K562 (cell line): ENCODE results near the gene SEMA6C. TPM values are rescaled to one million over a fixed set of nuclear protein-coding genes. Genes with fewer than 3 reads are reported as not detected.

Experiments used
- EP400 ChIP-seq: fragments of 450-650 bp; IDR thresholded peaks from 2 replicates; pipeline ENCODE4 v1.6.1; 2017; ENCODE audit warnings: antibody characterized with exemption, mild to moderate bottlenecking, moderate library complexity
- FOXA3 ChIP-seq, 2 experiments: fragments of 450-650 bp in 1 of 2; sonication (generic) in 1 of 2; formaldehyde crosslinking; IDR thresholded peaks in 1 of 2; conservative IDR thresholded peaks in 1 of 2; 2 replicates each; pipeline versions ENCODE4 v1.4.0 to v1.8.0; 2020 to 2022; ENCODE audit warnings: mild to moderate bottlenecking in 2 of 2, missing genetic modification reagents in 1 of 2
- MTA1 ChIP-seq: fragments of 450-650 bp; IDR thresholded peaks from 2 replicates; pipeline ENCODE4 v1.6.1; 2017; ENCODE audit warnings: borderline replicate concordance
- polyA plus RNA-seq, 8 experiments: library from polyadenylated mRNA; depleted of rRNA in 4 of 8; stranded (reverse) in 5 of 8; unstranded in 3 of 8; fragments of >200 nt; fragmentation: Nextera tagmentation in 2 of 8; fragmentation: Illumina TruSeq in 1 of 8; extraction: Ambion mirVana in 2 of 8; extraction: Trizol in 1 of 8; gene quantifications; 2 replicates each; pipeline versions ENCODE4 v1.2.1 to v1.2.3, GENCODE V29; 2011 to 2014; ENCODE audit warnings: inconsistent platforms in 1 of 8, missing spikeins in 1 of 8
- total RNA-seq, 7 experiments: library from RNA; depleted of rRNA in 6 of 7; stranded (reverse); fragments of >200 nt in 6 of 7; fragmentation: Illumina TruSeq in 2 of 7; extraction: Trizol in 2 of 7; gene quantifications; 2 replicates each; pipeline versions ENCODE4 v1.2.1 to v1.2.3, GENCODE V29; 2011 to 2021; ENCODE audit warnings: low replicate concordance in 1 of 7
- TF ChIP-seq, protein P1 (sequence below), 2 experiments: fragments of 450-650 bp; conservative IDR thresholded peaks; 2 replicates each; pipeline ENCODE4 v1.6.1; 2017; ENCODE audit warnings: mild to moderate bottlenecking in 2 of 2, moderate library complexity in 2 of 2
- TF ChIP-seq, protein P2 (sequence below): fragments of 450-650 bp; IDR thresholded peaks from 2 replicates; pipeline ENCODE4 v1.6.1; 2017; ENCODE audit warnings: mild to moderate bottlenecking, moderate library complexity
- TF ChIP-seq, protein P3 (sequence below): fragments of 150-350 bp; conservative IDR thresholded peaks from 2 replicates; pipeline ENCODE4 v1.6.1; 2014; ENCODE audit warnings: low read length

Gene SEMA6C
- total and polyA plus RNA-seq, 9 of the 15 experiments (the other 6 are each of a cell fraction or from before 2014, with no cell fraction given), result 0.03 to 4.6 (median 0.95) TPM

DNA sequence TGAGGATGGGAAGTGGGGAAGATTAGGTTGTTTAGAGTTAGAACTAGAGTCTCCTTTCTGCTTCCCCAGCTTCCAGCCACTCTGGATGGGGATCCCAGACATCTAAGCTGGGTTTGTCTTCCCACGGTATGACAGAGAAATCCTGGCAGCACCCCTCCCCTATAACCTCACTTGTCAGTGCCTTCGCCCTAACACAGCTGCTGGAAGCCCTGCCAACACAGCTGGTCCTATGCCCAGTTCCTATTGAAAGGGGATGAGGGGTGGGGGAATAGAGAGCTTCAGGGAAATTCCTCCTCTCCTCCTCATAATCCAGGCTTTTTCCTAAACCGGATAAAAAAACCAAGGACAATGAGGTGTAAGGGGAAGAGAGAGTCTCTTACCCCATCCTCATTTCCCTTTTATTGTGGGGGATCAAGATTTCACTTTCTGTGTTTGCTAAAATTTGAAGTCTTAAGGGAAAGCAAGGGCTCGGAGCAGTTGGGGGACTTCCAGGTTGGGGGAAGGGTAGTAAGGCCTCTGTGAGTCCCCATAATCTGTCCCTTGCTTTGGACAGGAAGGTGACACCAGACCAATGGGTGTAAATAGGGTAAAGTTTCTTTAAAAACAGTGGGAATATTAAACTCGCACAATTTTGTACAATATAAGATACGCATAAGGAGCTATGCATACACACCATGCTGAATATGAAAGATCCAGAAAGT is 28.8 kb upstream of the SEMA6C start (continued):
- TF ChIP-seq, protein P1, sequence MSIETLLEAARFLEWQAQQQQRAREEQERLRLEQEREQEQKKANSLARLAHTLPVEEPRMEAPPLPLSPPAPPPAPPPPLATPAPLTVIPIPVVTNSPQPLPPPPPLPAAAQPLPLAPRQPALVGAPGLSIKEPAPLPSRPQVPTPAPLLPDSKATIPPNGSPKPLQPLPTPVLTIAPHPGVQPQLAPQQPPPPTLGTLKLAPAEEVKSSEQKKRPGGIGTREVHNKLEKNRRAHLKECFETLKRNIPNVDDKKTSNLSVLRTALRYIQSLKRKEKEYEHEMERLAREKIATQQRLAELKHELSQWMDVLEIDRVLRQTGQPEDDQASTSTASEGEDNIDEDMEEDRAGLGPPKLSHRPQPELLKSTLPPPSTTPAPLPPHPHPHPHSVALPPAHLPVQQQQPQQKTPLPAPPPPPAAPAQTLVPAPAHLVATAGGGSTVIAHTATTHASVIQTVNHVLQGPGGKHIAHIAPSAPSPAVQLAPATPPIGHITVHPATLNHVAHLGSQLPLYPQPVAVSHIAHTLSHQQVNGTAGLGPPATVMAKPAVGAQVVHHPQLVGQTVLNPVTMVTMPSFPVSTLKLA (conservative IDR thresholded peaks at IDR 0.05), result no peak
- TF ChIP-seq EP400, result no peak
- TF ChIP-seq FOXA3 (CRISPR knock-in tag; conservative IDR thresholded peaks at IDR 0.05 in 1 of 2, IDR thresholded peaks at IDR 0.05 in 1 of 2), result no peak
- TF ChIP-seq, protein P2, sequence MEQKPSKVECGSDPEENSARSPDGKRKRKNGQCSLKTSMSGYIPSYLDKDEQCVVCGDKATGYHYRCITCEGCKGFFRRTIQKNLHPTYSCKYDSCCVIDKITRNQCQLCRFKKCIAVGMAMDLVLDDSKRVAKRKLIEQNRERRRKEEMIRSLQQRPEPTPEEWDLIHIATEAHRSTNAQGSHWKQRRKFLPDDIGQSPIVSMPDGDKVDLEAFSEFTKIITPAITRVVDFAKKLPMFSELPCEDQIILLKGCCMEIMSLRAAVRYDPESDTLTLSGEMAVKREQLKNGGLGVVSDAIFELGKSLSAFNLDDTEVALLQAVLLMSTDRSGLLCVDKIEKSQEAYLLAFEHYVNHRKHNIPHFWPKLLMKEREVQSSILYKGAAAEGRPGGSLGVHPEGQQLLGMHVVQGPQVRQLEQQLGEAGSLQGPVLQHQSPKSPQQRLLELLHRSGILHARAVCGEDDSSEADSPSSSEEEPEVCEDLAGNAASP, result no peak
- TF ChIP-seq, protein P3, sequence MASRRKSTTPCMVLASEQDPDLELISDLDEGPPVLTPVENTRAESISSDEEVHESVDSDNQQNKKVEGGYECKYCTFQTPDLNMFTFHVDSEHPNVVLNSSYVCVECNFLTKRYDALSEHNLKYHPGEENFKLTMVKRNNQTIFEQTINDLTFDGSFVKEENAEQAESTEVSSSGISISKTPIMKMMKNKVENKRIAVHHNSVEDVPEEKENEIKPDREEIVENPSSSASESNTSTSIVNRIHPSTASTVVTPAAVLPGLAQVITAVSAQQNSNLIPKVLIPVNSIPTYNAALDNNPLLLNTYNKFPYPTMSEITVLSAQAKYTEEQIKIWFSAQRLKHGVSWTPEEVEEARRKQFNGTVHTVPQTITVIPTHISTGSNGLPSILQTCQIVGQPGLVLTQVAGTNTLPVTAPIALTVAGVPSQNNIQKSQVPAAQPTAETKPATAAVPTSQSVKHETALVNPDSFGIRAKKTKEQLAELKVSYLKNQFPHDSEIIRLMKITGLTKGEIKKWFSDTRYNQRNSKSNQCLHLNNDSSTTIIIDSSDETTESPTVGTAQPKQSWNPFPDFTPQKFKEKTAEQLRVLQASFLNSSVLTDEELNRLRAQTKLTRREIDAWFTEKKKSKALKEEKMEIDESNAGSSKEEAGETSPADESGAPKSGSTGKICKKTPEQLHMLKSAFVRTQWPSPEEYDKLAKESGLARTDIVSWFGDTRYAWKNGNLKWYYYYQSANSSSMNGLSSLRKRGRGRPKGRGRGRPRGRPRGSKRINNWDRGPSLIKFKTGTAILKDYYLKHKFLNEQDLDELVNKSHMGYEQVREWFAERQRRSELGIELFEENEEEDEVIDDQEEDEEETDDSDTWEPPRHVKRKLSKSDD, result no peak
- TF ChIP-seq MTA1, result no peak
